RCC 7860 (cell line): Measurements from ENCODE around the gene GSG1L.

Source experiments
- DNase-seq: peaks from one replicate; pipeline ENCODE4 v3.0.0-alpha.2; 2015; ENCODE audit warnings: low spot score
- FAIRE-seq: peaks from 2 replicates; lab custom pipeline; 2012; peaks lifted over from hg19 to GRCh38; lab: Jason Lieb, UNC

Gene GSG1L

GRCh38 chr16:28067604-28068379 is 4.3 kb upstream of the GSG1L start:
- no peak for FAIRE-seq

GRCh38 chr16:28064706-28065249 is 1.3 kb upstream of the GSG1L start:
- no peak for DNase-seq
- no peak for FAIRE-seq

More at GRCh38 chr16:28067604-28068379, 4.3 kb upstream of the GSG1L start:
- DNase-seq = no peak

DNA sequence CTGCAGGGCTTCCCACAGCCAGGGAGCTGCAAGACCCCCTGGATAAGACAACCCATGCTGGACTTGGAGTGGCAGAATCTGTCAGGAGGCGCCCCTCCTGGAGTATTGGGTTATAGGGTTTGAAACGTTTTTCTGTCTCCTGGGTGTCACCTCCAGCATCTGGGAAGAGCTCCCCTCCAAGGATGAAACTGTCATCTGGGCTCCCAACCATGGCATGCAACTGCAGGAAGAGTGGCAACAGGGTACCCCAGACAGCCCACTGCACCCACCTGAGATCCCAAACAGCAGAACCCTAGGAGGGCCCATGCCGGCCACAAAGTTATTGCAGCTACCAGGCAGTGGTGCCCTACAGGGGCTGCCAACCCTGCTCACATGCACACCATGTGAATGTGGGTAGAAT is 636 bp upstream of the GSG1L start:
- FAIRE-seq = no peak
- no peak for DNase-seq

- no peak for DNase-seq
- FAIRE-seq = no peak
These were observed 530 bp downstream of the GSG1L start for GRCh38 chr16:28062847-28063521.

- DNase-seq (no peak), FAIRE-seq (no peak)
These were observed 1.2 kb downstream of the GSG1L start for GRCh38 chr16:28062261-28062846.

DNA sequence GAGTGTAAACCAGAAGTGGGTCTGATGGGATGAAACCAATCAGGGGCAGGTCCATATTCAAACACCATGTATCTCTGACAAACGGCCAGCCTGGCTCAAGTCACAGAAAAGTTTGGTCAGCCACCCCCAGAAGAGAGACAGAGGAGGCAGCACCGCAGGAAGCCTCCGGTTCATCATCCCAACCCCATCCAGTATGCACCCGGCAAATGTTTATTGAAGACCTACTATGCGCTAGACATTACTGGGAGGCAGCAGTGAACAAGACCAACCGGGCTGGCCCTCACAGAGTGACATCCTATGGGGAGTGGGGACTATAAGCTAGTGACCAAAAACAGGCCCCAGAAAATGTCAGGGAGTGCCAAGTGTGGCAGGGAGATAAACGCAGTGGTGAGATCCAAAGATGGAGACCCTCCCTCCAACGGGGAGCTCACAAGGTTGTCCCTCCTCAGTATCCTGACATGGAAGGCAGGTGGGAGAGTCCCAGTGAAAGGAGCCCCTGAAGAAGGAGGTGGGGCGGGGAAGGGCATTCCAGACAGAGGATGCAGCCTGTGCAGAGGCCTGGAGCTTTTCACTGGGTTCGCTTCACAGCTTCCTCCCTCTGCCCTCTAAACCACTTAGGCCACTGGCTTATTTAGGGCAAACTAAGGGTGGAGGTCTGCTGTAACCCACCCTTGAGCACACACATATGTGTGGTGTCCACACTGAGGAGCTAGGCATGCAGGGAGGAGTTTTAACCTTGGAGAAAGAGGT is 2.0 kb downstream of the GSG1L start:
- no peak for FAIRE-seq
- no peak for DNase-seq

- FAIRE-seq = no peak
These were observed 3.5 kb downstream of the GSG1L start for GRCh38 chr16:28059841-28060575.

GRCh38 chr16:28058839-28059589 is 4.5 kb downstream of the GSG1L start:
- no peak for FAIRE-seq
- no peak for DNase-seq

More at GRCh38 chr16:28059841-28060575, 3.5 kb downstream of the GSG1L start:
- no peak for DNase-seq

DNA sequence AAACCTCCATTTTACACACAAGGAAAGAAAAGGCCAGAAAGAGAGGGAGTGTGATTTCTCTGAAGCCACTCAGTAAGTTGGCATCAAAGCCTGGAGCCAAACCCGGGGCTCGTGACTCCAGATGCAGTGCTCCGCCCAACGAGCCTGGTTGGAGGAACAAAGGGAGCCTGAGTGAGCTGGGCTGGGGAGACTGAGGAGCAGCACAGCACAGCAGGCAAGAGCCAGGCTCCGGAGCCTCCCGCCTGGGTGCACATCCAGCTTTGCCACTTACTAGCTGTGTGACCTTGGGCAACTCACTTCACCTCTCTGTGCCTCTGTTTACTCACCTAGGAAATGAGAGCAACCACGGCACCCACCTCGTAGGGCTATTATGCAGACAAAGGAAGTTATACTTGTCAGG is 5.6 kb downstream of the GSG1L start:
- DNase-seq (no peak), FAIRE-seq (no peak)

DNA sequence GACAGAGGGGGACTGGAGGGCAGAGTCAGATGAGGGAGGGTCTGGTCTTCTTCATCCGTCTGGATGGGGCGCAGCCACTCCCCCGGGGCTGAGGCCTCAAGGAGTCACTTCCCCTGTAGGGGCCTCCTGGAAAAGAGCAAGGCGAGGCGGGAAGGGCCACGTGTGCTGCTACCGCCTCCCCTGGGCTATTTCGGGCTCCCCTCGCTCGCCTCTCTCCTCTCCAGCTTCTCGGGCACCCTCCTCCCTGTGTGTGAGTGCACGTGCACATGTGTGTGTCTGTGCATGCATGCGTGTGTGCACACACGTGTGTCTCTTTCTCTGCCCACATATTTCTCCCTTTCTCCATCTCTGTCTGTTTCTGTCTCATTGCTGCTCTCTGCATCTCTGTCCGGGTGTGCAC is 10.1 kb downstream of the GSG1L start:
- FAIRE-seq (no peak), DNase-seq (no peak)

GRCh38 chr16:28052274-28053128 is 11.0 kb downstream of the GSG1L start:
- FAIRE-seq (no peak), DNase-seq (no peak)

DNA sequence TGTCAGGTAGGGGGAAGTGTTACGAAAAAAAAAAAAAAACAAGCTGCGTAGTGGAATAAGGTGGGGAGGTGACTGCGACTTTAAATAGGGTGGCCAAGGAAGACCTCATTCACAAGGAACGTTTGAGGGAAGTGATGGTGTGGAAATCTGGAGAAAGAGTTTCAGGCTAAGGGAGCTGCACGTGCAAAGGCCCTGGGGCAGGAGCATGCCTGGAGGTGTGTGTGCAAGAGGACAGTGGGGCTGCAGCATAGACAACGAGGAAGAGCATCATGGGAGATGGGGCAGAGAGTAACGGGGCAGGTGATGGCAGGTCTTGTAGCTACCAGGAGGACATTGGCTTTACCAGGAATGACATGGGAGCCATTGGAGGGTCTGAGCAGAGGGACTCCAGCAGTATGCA is 12.0 kb downstream of the GSG1L start:
- FAIRE-seq (no peak), DNase-seq (no peak)

- DNase-seq (no peak), FAIRE-seq (no peak)
These were observed 20.7 kb downstream of the GSG1L start for GRCh38 chr16:28042811-28043210.

DNA sequence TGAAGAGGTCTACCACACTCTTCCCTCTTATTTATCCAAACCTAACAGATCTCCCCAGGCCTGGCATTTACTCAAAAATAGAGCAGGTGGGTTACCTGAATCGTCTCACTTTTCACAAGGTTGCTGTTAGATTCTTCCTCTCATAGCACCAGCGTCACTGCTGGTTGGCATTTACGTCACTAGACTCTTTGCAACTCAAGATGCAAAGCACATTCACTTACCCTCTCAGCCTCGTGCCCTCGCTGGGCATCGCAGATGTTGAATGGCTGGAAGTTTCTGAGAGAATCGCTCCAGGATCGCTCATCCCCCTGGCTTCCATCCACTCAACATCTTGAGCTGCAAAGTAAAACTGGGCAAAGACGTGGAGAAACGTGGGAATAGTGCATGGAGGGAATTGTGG is 21.9 kb downstream of the GSG1L start:
- DNase-seq (no peak), FAIRE-seq (no peak)

DNA sequence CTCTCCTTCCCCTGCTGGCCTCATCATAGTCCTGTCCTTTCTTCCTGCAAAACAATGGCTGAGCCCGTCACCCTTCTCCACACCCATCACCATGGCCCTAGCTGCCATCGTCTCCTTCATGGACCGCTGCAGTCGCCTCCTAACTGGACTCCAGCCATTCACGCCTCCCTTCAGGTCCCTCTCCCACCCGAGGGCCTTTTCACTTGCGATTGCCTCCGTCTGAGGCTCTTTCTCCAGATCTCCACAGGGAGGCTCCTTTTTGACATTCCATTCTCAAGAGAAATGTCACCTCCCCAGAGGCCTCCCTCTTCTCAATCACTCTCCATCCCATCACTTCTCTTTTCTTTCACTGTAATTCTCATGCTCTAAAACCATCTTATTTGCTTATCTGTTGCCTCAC is 23.5 kb downstream of the GSG1L start:
- DNase-seq (no peak), FAIRE-seq (no peak)

GRCh38 chr16:28039493-28039892 is 24.0 kb downstream of the GSG1L start:
- FAIRE-seq (no peak), DNase-seq (no peak)

DNA sequence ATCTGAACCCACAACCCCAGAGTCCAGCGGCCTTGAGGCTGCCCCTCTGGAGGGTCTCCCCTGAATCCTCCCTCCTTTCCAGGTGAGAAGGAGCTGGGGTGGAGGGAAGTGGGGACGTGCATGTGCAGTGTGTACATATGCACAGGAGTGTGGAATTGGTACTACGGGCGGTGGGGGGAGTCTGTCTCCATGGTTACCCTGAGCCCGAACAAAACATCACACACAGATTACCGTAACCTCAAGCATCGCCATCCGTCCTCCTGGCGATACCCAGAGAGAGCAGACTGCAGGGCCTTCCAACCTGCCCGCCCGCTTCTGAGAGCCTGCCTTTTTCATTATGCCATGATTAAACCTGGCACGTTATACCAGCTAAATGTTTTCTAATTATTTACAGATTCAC is 25.1 kb downstream of the GSG1L start:
- no peak for FAIRE-seq
- DNase-seq = no peak

- DNase-seq (no peak), FAIRE-seq (no peak)
These were observed 27.6 kb downstream of the GSG1L start for GRCh38 chr16:28035866-28036393.

DNA sequence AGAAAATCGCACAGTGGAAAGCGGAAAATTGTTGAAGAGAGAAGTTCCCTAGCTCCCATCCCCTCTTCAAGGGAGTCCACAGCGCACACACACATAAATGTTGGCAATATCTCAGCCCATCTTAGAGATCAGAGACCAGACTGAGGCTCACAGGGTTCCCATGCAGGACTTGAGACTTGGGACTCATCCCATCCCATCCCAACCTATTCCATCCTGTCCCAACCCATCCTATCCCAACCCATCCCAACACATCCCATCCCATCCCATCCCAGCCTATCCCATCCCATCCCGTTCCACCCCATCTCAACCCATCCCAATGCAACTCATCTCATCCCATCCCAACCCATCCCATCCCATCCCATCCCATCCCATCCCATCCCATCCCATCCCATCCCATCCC is 29.6 kb downstream of the GSG1L start:
- DNase-seq (no peak), FAIRE-seq (no peak)
